ENCODE results near the gene LRRC28.

- TF ChIP-seq CTCF (IDR thresholded peaks at IDR 0.05) (no peak), POLR2A (IDR thresholded peaks at IDR 0.05) (no peak), POLR2AphosphoS5 (IDR thresholded peaks at IDR 0.05) (no peak), EP300 (IDR thresholded peaks at IDR 0.05) (no peak)
Observed at GRCh38 chr15:99244306-99244705, 7.0 kb upstream of the LRRC28 start.

Data from upper lobe of left lung (tissue), 4 donors.